Ishikawa (cell line): ENCODE results near the gene PTPN5.

Experiments
- CEBPB ChIP-seq: IDR thresholded peaks from 2 replicates; pipeline ENCODE4 v1.6.1; 2012
- EP300 ChIP-seq: IDR thresholded peaks from 2 replicates; pipeline ENCODE4 v1.6.1; 2012; ENCODE audit warnings: borderline replicate concordance
- NFIC ChIP-seq: IDR thresholded peaks from 2 replicates; pipeline ENCODE4 v1.6.1; 2012
- TAF1 ChIP-seq: IDR thresholded peaks from 2 replicates; pipeline ENCODE4 v1.6.1; 2012; ENCODE audit warnings: low read depth, mild to moderate bottlenecking
- TF ChIP-seq, protein P1 (sequence below): IDR thresholded peaks from 2 replicates; pipeline ENCODE4 v1.6.1; 2012

DNA sequence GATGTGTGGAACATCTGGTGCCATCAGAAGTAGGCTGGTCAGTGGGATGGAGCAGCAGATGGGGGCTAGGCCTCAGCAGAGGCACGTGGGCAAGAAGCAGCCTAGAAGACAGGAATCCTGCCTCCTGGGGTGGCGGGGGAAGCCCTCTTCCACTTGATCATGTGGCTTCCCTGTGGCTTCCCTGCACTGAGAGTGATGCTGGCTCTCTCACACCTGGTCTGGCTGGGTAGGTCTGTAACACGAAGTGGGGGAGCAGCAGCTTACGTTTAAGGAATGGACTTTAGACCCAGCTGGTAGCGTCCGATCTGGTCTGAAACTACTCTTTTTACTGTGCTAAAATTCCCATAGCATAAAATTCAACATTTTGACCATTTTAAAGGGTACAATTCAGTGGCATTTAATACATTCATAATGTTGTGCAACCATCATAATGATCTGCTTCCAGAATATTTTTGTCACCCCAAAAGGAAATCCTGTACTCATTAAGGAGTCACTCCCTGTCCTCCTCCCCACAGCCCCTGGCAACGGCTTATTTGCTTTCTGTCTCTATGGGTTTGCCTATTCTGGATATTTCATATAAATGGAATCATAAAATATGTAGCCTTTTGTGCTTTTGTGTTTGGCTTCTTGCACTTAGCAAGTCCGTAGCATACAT lies 21.7 kb downstream of the PTPN5 start:
- TF ChIP-seq TAF1 (no peak), EP300 (no peak), CEBPB (no peak), NFIC (no peak)
- TF ChIP-seq, protein P1, sequence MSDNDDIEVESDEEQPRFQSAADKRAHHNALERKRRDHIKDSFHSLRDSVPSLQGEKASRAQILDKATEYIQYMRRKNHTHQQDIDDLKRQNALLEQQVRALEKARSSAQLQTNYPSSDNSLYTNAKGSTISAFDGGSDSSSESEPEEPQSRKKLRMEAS, result no peak
